HTR-8/SVneo (cell line): Measurements from ENCODE around the gene TROAP.
"Not testable (repeated sequence)": the region's sequence is repeated elsewhere in the genome, so short reads cannot be mapped to it uniquely, and the experiment has no call there.

Experiments used
- DNase-seq: peaks from one replicate; pipeline ENCODE4 v3.0.0; 2011; ENCODE audit warnings: low spot score, mixed read lengths; ENCODE audit not compliant: insufficient read length
- FAIRE-seq: peaks from 2 replicates; lab custom pipeline; 2011; peaks lifted over from hg19 to GRCh38; lab: Jason Lieb, UNC

The TROAP gene

GRCh38 chr12:49362077-49362476 is 39.0 kb downstream of the TROAP start:
- no peak for DNase-seq
- no peak for FAIRE-seq

- no peak for DNase-seq
- no peak for FAIRE-seq
Observed at GRCh38 chr12:49364989-49365388, 41.9 kb downstream of the TROAP start.

- DNase-seq (no peak), FAIRE-seq (no peak)
Observed at GRCh38 chr12:49365542-49365941, 42.5 kb downstream of the TROAP start.

- FAIRE-seq = no peak
- DNase-seq = no peak
Observed at GRCh38 chr12:49366096-49366651, 43.1 kb downstream of the TROAP start.

GRCh38 chr12:49366652-49367380 is 43.8 kb downstream of the TROAP start:
- FAIRE-seq = peak; percentile 44
- DNase-seq = peak; percentile 95

GRCh38 chr12:49367381-49368239 is 44.6 kb downstream of the TROAP start, which contains the start of gene SPATS2:
Gene SPATS2 (plus strand): TSS chr12:49367462. CDS start chr12:49461013, 93,551 bp downstream.
- no peak for FAIRE-seq
- DNase-seq = no peak

- DNase-seq = no peak
- no peak for FAIRE-seq
Observed at GRCh38 chr12:49368240-49368600, 45.2 kb downstream of the TROAP start.

GRCh38 chr12:49369411-49370145 is 46.5 kb downstream of the TROAP start:
- DNase-seq = no peak
- FAIRE-seq = no peak

GRCh38 chr12:49370539-49370938 is 47.5 kb downstream of the TROAP start:
- FAIRE-seq (no peak), DNase-seq (no peak)

GRCh38 chr12:49375406-49375805 is 52.4 kb downstream of the TROAP start:
- DNase-seq (no peak), FAIRE-seq (no peak)

GRCh38 chr12:49377386-49377785 is 54.3 kb downstream of the TROAP start:
- FAIRE-seq = no peak
- DNase-seq = no peak

GRCh38 chr12:49380184-49380583 is 57.1 kb downstream of the TROAP start:
- not testable (repeated sequence) for FAIRE-seq, DNase-seq
